ENCODE measurements around the gene USP54. TPM values are rescaled to one million over a fixed set of nuclear protein-coding genes. Genes with fewer than 3 reads are reported as not detected.
"Not testable (repeated sequence)": the region's sequence is repeated elsewhere in the genome, so short reads cannot be mapped to it uniquely, and the experiment has no call there.

Gene USP54
- total and polyA plus RNA-seq, 2 experiments from 2014 or later, result 4.2 to 6.8 TPM

GRCh38 chr10:73577788-73578187 is 13.4 kb downstream of the USP54 start:
- in situ Hi-C loops (cut with MboI), result no loop called here
- peaks cover 16% of the 10 kb centered on the region for H3K4me1 ChIP-seq (ENCODE audit: insufficient read depth)
- H3K4me3 ChIP-seq, result no peak overlapping the region
- H3K4me2 ChIP-seq (ENCODE audit: unreplicated experiment), result no peak overlapping the region
- WGBS, 2 experiments (ENCODE audit: low coverage in 1 of 2, low lambda C conversion rate in 2 of 2, missing lambda C conversion rate in 2 of 2), result 25 to 42% methylated on average over 1 of the region's 1 CpG
- H4K20me1 ChIP-seq (ENCODE audit: insufficient read depth), result no peaks in the 10 kb centered on the region
- H2AFZ ChIP-seq, result no peak overlapping the region
- H3K27me3 ChIP-seq (replicated peaks; ENCODE audit: insufficient read depth), result no peaks in the 10 kb centered on the region
- DNase-seq, result peak; percentile 70
- H3K9me3 ChIP-seq (ENCODE audit: low read depth), result no peaks in the 10 kb centered on the region
- no peaks in the 10 kb centered on the region for H3K36me3 ChIP-seq (ENCODE audit: low read depth)
- no peak overlapping the region for H3K9ac ChIP-seq
- TF ChIP-seq EZH2 (IDR thresholded peaks at IDR 0.05; ENCODE audit: insufficient read depth, poor library complexity, severe bottlenecking), result no peak
- TF ChIP-seq EZH2phosphoT487 (IDR thresholded peaks at IDR 0.05; ENCODE audit: insufficient read depth, low read depth), result no peak
- H3K9me2 ChIP-seq (ENCODE audit: insufficient read depth), result no peaks in the 10 kb centered on the region
- no peaks in the 10 kb centered on the region for H3K79me2 ChIP-seq (ENCODE audit: insufficient read depth)
- no peak overlapping the region for H3K27ac ChIP-seq
- H3F3A ChIP-seq (ENCODE audit: insufficient read depth), result peaks cover 8% of the 10 kb centered on the region; the same call in 1 of the 2 replicates

- Histone ChIP-seq H3K79me2 (ENCODE audit: insufficient read depth) (no peaks in the 10 kb centered on the region), H3K27ac (no peak overlapping the region; the same call in 1 of the 2 replicates), H3K36me3 (ENCODE audit: low read depth) (no peaks in the 10 kb centered on the region; the same call in 1 of the 2 replicates), H4K20me1 (ENCODE audit: insufficient read depth) (no peaks in the 10 kb centered on the region), H3K4me1 (ENCODE audit: insufficient read depth) (peaks cover 16% of the 10 kb centered on the region), H3K27me3 (replicated peaks; ENCODE audit: insufficient read depth) (no peaks in the 10 kb centered on the region), H3K9me2 (ENCODE audit: insufficient read depth) (no peaks in the 10 kb centered on the region), H2AFZ (no peak overlapping the region), H3K9ac (no peak overlapping the region), H3K4me3 (no peak overlapping the region), H3K4me2 (ENCODE audit: unreplicated experiment) (peak overlapping the region; percentile 10), H3K9me3 (ENCODE audit: low read depth) (no peaks in the 10 kb centered on the region), H3F3A (ENCODE audit: insufficient read depth) (peaks cover 8% of the 10 kb centered on the region; the same call in 1 of the 2 replicates)
- in situ Hi-C loops (cut with MboI), result no loop called here
- TF ChIP-seq EZH2 (IDR thresholded peaks at IDR 0.05; ENCODE audit: insufficient read depth, poor library complexity, severe bottlenecking) (no peak), EZH2phosphoT487 (IDR thresholded peaks at IDR 0.05; ENCODE audit: insufficient read depth, low read depth) (no peak)
- DNase-seq, result peak; percentile 7
- 98% methylated on average over 3 of the region's 3 CpGs for WGBS, 2 experiments (ENCODE audit: low coverage in 1 of 2, low lambda C conversion rate in 2 of 2, missing lambda C conversion rate in 2 of 2)
Observed at GRCh38 chr10:73576890-73577591, 14.1 kb downstream of the USP54 start.

- no peaks in the 10 kb centered on the region; the same call in 1 of the 2 replicates for H3K36me3 ChIP-seq (ENCODE audit: low read depth)
- no peaks in the 10 kb centered on the region for H3K27me3 ChIP-seq (replicated peaks; ENCODE audit: insufficient read depth)
- peak overlapping the region; percentile 10 for H3K4me2 ChIP-seq (ENCODE audit: unreplicated experiment)
- H3K79me2 ChIP-seq (ENCODE audit: insufficient read depth), result no peaks in the 10 kb centered on the region
- no peaks in the 10 kb centered on the region for H4K20me1 ChIP-seq (ENCODE audit: insufficient read depth)
- H3K4me3 ChIP-seq, result no peak overlapping the region
- peak; percentile 93 for DNase-seq
- H2AFZ ChIP-seq, result no peak overlapping the region
- no peaks in the 10 kb centered on the region for H3K9me2 ChIP-seq (ENCODE audit: insufficient read depth)
- in situ Hi-C loops (cut with MboI), result no loop called here
- no peaks in the 10 kb centered on the region for H3K9me3 ChIP-seq (ENCODE audit: low read depth)
- peaks cover 16% of the 10 kb centered on the region for H3K4me1 ChIP-seq (ENCODE audit: insufficient read depth)
- TF ChIP-seq EZH2 (IDR thresholded peaks at IDR 0.05; ENCODE audit: insufficient read depth, poor library complexity, severe bottlenecking), result no peak
- TF ChIP-seq EZH2phosphoT487 (IDR thresholded peaks at IDR 0.05; ENCODE audit: insufficient read depth, low read depth), result no peak
- WGBS, 2 experiments (ENCODE audit: low coverage in 1 of 2, low lambda C conversion rate in 2 of 2, missing lambda C conversion rate in 2 of 2), result 29 to 31% methylated on average over 4 of the region's 4 CpGs
- H3K27ac ChIP-seq, result no peak overlapping the region; the same call in 1 of the 2 replicates
- H3F3A ChIP-seq (ENCODE audit: insufficient read depth), result peaks cover 8% of the 10 kb centered on the region; the same call in 1 of the 2 replicates
- 0 out of 2 replicates have a peak overlapping the region, but pooled peaks have one; percentile 1 for H3K9ac ChIP-seq
Observed at GRCh38 chr10:73576178-73576889, 14.8 kb downstream of the USP54 start.

- 88 to 90% methylated on average over 7 of the region's 7 CpGs for WGBS, 2 experiments (ENCODE audit: low coverage in 1 of 2, low lambda C conversion rate in 2 of 2, missing lambda C conversion rate in 2 of 2)
- H2AFZ ChIP-seq; in situ Hi-C loops (cut with MboI); H3K9me2 ChIP-seq (ENCODE audit: insufficient read depth); H3F3A ChIP-seq (ENCODE audit: insufficient read depth); H3K27me3 ChIP-seq (replicated peaks; ENCODE audit: insufficient read depth); H3K4me1 ChIP-seq (ENCODE audit: insufficient read depth); H3K9me3 ChIP-seq (ENCODE audit: low read depth); H3K36me3 ChIP-seq (ENCODE audit: low read depth); H3K27ac ChIP-seq; H3K4me3 ChIP-seq; H3K9ac ChIP-seq; DNase-seq; H3K79me2 ChIP-seq (ENCODE audit: insufficient read depth); H4K20me1 ChIP-seq (ENCODE audit: insufficient read depth); H3K4me2 ChIP-seq (ENCODE audit: unreplicated experiment): not testable (repeated sequence)
Observed at GRCh38 chr10:73567025-73567424, 24.1 kb downstream of the USP54 start.

Data from GM23248 (cell line).